Caco-2 (cell line): Measurements from ENCODE around the gene TOR1B. TPM values are rescaled to one million over a fixed set of nuclear protein-coding genes. Genes with fewer than 3 reads are reported as not detected.
"Not testable (repeated sequence)": the region's sequence is repeated elsewhere in the genome, so short reads cannot be mapped to it uniquely, and the experiment has no call there.

ENCODE experiments used
- BruUV-seq: library from RNA; stranded (reverse); fragments of 400-500 nt; replicated peaks from 2 replicates; lab custom pipeline; 2021; lab: Mats Ljungman, UMichigan
- CTCF ChIA-PET: fragments of 300-600 bp; sonication (Branson Sonifier 250); formaldehyde crosslinking; loops from one replicate; lab custom pipeline; 2022; ENCODE audit warnings: antibody characterized with exemption; lab: Charles Lee
- POLR2A ChIA-PET: fragments of 300-600 bp; sonication (Branson Sonifier 250); formaldehyde crosslinking; loops from one replicate; lab custom pipeline; 2022; ENCODE audit warnings: antibody characterized with exemption; lab: Charles Lee
- DNase-seq, 2 experiments: peaks; one replicate each; pipeline versions ENCODE4 v3.0.0 to v3.0.0-alpha.2; 2020 to 2022
- H3K27me3 ChIP-seq: replicated peaks from 2 replicates; pipeline ENCODE4 v1.6.0; 2011; ENCODE audit warnings: low read length; ENCODE audit not compliant: control insufficient read depth, insufficient read depth
- H3K36me3 ChIP-seq: 2 replicates; pipeline ENCODE4 v1.5.1; 2011; ENCODE audit warnings: low read length; ENCODE audit not compliant: control insufficient read depth, insufficient read depth
- H3K4me1 ChIP-seq: fragments of 250-450 bp; sonication (Bioruptor Pico); 2 replicates; pipeline ENCODE4 v1.5.1; 2020; ENCODE audit warnings: mild to moderate bottlenecking
- H3K4me3 ChIP-seq: 2 replicates; pipeline ENCODE4 v1.5.1; 2011; ENCODE audit warnings: low read depth, mild to moderate bottlenecking, control low read depth, low read length
- H3K9me3 ChIP-seq: fragments of 250-450 bp; sonication (Bioruptor Pico); 2 replicates; pipeline ENCODE4 v1.5.1; 2020; ENCODE audit warnings: mild to moderate bottlenecking, moderate library complexity
- H3K27ac Mint-ChIP-seq: one replicate; pipeline ENCODE4 v1.8.0; 2022; ENCODE audit warnings: mixed read lengths; ENCODE audit not compliant: unreplicated experiment
- H3K27me3 Mint-ChIP-seq: one replicate; pipeline ENCODE4 v1.8.0; 2022; ENCODE audit warnings: mixed read lengths; ENCODE audit not compliant: insufficient read depth, unreplicated experiment
- H3K36me3 Mint-ChIP-seq: one replicate; pipeline ENCODE4 v1.8.0; 2022; ENCODE audit warnings: mild to moderate bottlenecking, mixed read lengths; ENCODE audit not compliant: insufficient read depth, unreplicated experiment
- H3K4me1 Mint-ChIP-seq: one replicate; pipeline ENCODE4 v1.8.0; 2022; ENCODE audit warnings: low read depth, mixed read lengths; ENCODE audit not compliant: unreplicated experiment
- H3K4me3 Mint-ChIP-seq: one replicate; pipeline ENCODE4 v1.8.0; 2022; ENCODE audit warnings: mild to moderate bottlenecking, moderate library complexity, mixed read lengths; ENCODE audit not compliant: unreplicated experiment
- H3K9me3 Mint-ChIP-seq: one replicate; pipeline ENCODE4 v1.8.0; 2022; ENCODE audit warnings: mixed read lengths; ENCODE audit not compliant: unreplicated experiment
- CTCF ChIP-seq, 2 experiments: fragments of 200-600 bp in 1 of 2; IDR thresholded peaks; 1 replicate in 1 of 2; 2 replicates in 1 of 2; pipeline versions ENCODE4 v1.5.1 to v1.8.0; 2011 to 2022; ENCODE audit warnings: antibody characterized with exemption in 1 of 2, control low read depth in 1 of 2, inconsistent platforms in 1 of 2, low read depth in 1 of 2, low read length in 1 of 2, mild to moderate bottlenecking in 1 of 2, moderate library complexity in 1 of 2; ENCODE audit not compliant: insufficient read depth in 1 of 2, severe bottlenecking in 1 of 2, unreplicated experiment in 1 of 2
- intact Hi-C: fragments of 100-400 bp; cut with micrococcal nuclease; formaldehyde crosslinking; loops from one replicate; pipeline ENCODE4 v1.10.0; 2022; ENCODE audit not compliant: unreplicated experiment
- total RNA-seq: library from RNA; stranded (reverse); gene quantifications from 2 replicates; pipeline ENCODE4 v1.2.3, GENCODE V29; 2022

TOR1B gene
- total RNA-seq, 1 experiment from 2014 or later, result 22.8 TPM

- Mint-ChIP-seq H3K27ac (no peak overlapping the region), H3K9me3 (no peaks in the 10 kb centered on the region), H3K36me3 (no peaks in the 10 kb centered on the region), H3K4me1 (no peaks in the 10 kb centered on the region), H3K27me3 (peaks cover 12% of the 10 kb centered on the region), H3K4me3 (no peak overlapping the region)
- BruUV-seq, result no TSS peak
- Histone ChIP-seq H3K27me3 (no peaks in the 10 kb centered on the region), H3K9me3 (no peaks in the 10 kb centered on the region), H3K4me3 (no peak overlapping the region), H3K4me1 (peaks cover 7% of the 10 kb centered on the region), H3K36me3 (no peaks in the 10 kb centered on the region)
- no peak for DNase-seq
- intact Hi-C loops, result no loop called here
- ChIA-PET CTCF (interaction anchor here (0.7 to 1.5 kb wide), 3 partner anchors 48 to 1750 kb away, joined by 3 to 5 read pairs (median 5); no protein-coding TSS in a partner anchor), POLR2A (no interaction called here)
- no peak for TF ChIP-seq CTCF (IDR thresholded peaks at IDR 0.05; ENCODE audit: insufficient read depth in 1 of 2, low read depth in 1 of 2, low read length in 1 of 2, severe bottlenecking in 1 of 2, unreplicated experiment in 1 of 2)
These were observed 17.1 kb upstream of the TOR1B start for GRCh38 chr9:129785866-129786265.

GRCh38 chr9:129786481-129786880 lies 16.5 kb upstream of the TOR1B start:
- BruUV-seq, result no TSS peak
- Histone ChIP-seq H3K9me3 (no peaks in the 10 kb centered on the region), H3K27me3 (no peaks in the 10 kb centered on the region), H3K4me3 (no peak overlapping the region), H3K4me1 (peaks cover 7% of the 10 kb centered on the region), H3K36me3 (no peaks in the 10 kb centered on the region)
- Mint-ChIP-seq H3K4me1 (no peaks in the 10 kb centered on the region), H3K27ac (no peak overlapping the region), H3K4me3 (no peak overlapping the region), H3K9me3 (no peaks in the 10 kb centered on the region), H3K36me3 (no peaks in the 10 kb centered on the region), H3K27me3 (peaks cover 12% of the 10 kb centered on the region)
- no peak for DNase-seq
- POLR2A ChIA-PET, result no interaction called here
- no peak for TF ChIP-seq CTCF (IDR thresholded peaks at IDR 0.05; ENCODE audit: insufficient read depth in 1 of 2, low read depth in 1 of 2, low read length in 1 of 2, severe bottlenecking in 1 of 2, unreplicated experiment in 1 of 2)
- intact Hi-C loops, result no loop called here
- CTCF ChIA-PET, result interaction anchor here (0.5 to 1.5 kb wide), 3 partner anchors 22 to 61 kb away, joined by 4 to 5 read pairs (median 5); no protein-coding TSS in a partner anchor

- intact Hi-C loops, result no loop called here
- H3K4me1 Mint-ChIP-seq, result peaks cover 5% of the 10 kb centered on the region
These were observed 8.4 kb upstream of the TOR1B start for GRCh38 chr9:129794549-129794948.

GRCh38 chr9:129796029-129796428 lies 7.0 kb upstream of the TOR1B start:
- ChIA-PET POLR2A (interaction anchor here (0.6 kb wide), 1 partner anchor 32 kb away, joined by 6 read pairs; no protein-coding TSS in a partner anchor), CTCF (interaction anchor here (2.1 kb wide), 1 partner anchor 40 kb away, joined by 6 read pairs; no protein-coding TSS in a partner anchor)
- BruUV-seq, H3K9me3 Mint-ChIP-seq, DNase-seq, H3K4me3 Mint-ChIP-seq, H3K4me1 Mint-ChIP-seq, H3K27me3 ChIP-seq, H3K36me3 Mint-ChIP-seq, H3K9me3 ChIP-seq, H3K27me3 Mint-ChIP-seq, H3K36me3 ChIP-seq, H3K27ac Mint-ChIP-seq, intact Hi-C loops, H3K4me3 ChIP-seq, H3K4me1 ChIP-seq: not testable (repeated sequence)

More at GRCh38 chr9:129794549-129794948, 8.4 kb upstream of the TOR1B start:
- no peak overlapping the region for H3K4me3 Mint-ChIP-seq
- ChIA-PET POLR2A (interaction anchor here (0.6 kb wide), 1 partner anchor 11 kb away, joined by 6 read pairs; no protein-coding TSS in a partner anchor), CTCF (no interaction called here)
- peaks cover 2% of the 10 kb centered on the region for H3K27me3 Mint-ChIP-seq
- H3K9me3 Mint-ChIP-seq, result no peaks in the 10 kb centered on the region
- TF ChIP-seq CTCF (IDR thresholded peaks at IDR 0.05; ENCODE audit: insufficient read depth in 1 of 2, low read depth in 1 of 2, low read length in 1 of 2, severe bottlenecking in 1 of 2, unreplicated experiment in 1 of 2), result no peak
- Histone ChIP-seq H3K36me3 (no peaks in the 10 kb centered on the region), H3K4me1 (no peaks in the 10 kb centered on the region), H3K4me3 (no peak overlapping the region), H3K9me3 (no peaks in the 10 kb centered on the region), H3K27me3 (no peaks in the 10 kb centered on the region)
- no peak overlapping the region for H3K27ac Mint-ChIP-seq
- DNase-seq, result no peak
- peaks cover 4% of the 10 kb centered on the region for H3K36me3 Mint-ChIP-seq
- BruUV-seq, result no TSS peak
